ENCODE measurements around the gene ZNF615. TPM values are rescaled to one million over a fixed set of nuclear protein-coding genes. Genes with fewer than 3 reads are reported as not detected.

ZNF615 gene
- total and polyA plus RNA-seq, 2 donors (not counting 1 experiment from before 2014, with no cell fraction given), result 7.8 to 14.7 TPM

GRCh38 chr19:52022193-52022592 is 14.2 kb upstream of the ZNF615 start:
- H3K4me2 ChIP-seq (ENCODE audit: extremely low read depth, insufficient read depth, low read length), result no peak overlapping the region
- H3K36me3 ChIP-seq (ENCODE audit: control insufficient read depth, insufficient read depth, low read length), result peaks cover 19% of the 10 kb centered on the region
- peaks cover 1% of the 10 kb centered on the region for H3K4me1 ChIP-seq (ENCODE audit: control insufficient read depth, extremely low read depth, insufficient read depth, low read length)

GRCh38 chr19:52020506-52020905 is 12.5 kb upstream of the ZNF615 start:
- DNase-seq (ENCODE audit: low read depth in 2 of 2), result no peak
- peaks cover 21% of the 10 kb centered on the region for H3K36me3 ChIP-seq (ENCODE audit: control insufficient read depth, insufficient read depth, low read length)
- TF ChIP-seq CTCF (conservative IDR thresholded peaks at IDR 0.05 in 1 of 2, IDR thresholded peaks at IDR 0.05 in 1 of 2; ENCODE audit: low read depth in 1 of 2, low read length in 2 of 2) (no peak), EZH2 (IDR thresholded peaks at IDR 0.05; ENCODE audit: low read length, missing control alignments) (no peak)

More at GRCh38 chr19:52022193-52022592, 14.2 kb upstream of the ZNF615 start:
- H3K79me2 ChIP-seq (ENCODE audit: control insufficient read depth, insufficient read depth, low read length), result peaks cover 2% of the 10 kb centered on the region
- H3K27ac ChIP-seq (ENCODE audit: insufficient read depth, low read length), result no peak overlapping the region
- no peak overlapping the region for H3K9ac ChIP-seq (ENCODE audit: insufficient read depth, low read length)
- no peak overlapping the region for H3K4me3 ChIP-seq (replicated peaks in 1 of 4; ENCODE audit: control extremely low read depth in 1 of 4, insufficient read depth in 1 of 4, low read depth in 3 of 4, low read length in 4 of 4)
- no peaks in the 10 kb centered on the region for H3K9me3 ChIP-seq (ENCODE audit: control insufficient read depth, insufficient read depth, low read depth, low read length)
- no peak overlapping the region for H2AFZ ChIP-seq (ENCODE audit: low read length)
- no peaks in the 10 kb centered on the region for H3K27me3 ChIP-seq (ENCODE audit: control insufficient read depth, insufficient read depth, low read length)
- no peaks in the 10 kb centered on the region for H4K20me1 ChIP-seq (ENCODE audit: control insufficient read depth, extremely low read depth, insufficient read depth, low read length)
- TF ChIP-seq EZH2 (IDR thresholded peaks at IDR 0.05; ENCODE audit: low read length, missing control alignments), result no peak
- TF ChIP-seq CTCF (conservative IDR thresholded peaks at IDR 0.05 in 1 of 2, IDR thresholded peaks at IDR 0.05 in 1 of 2; ENCODE audit: low read depth in 1 of 2, low read length in 2 of 2), result no peak
- no peak for DNase-seq (ENCODE audit: low read depth in 2 of 2)

GRCh38 chr19:52010674-52011073 is 2.7 kb upstream of the ZNF615 start:
- Histone ChIP-seq H3K4me1 (ENCODE audit: control insufficient read depth, extremely low read depth, insufficient read depth, low read length) (no peaks in the 10 kb centered on the region), H3K27ac (ENCODE audit: insufficient read depth, low read length) (no peak overlapping the region), H3K9ac (ENCODE audit: insufficient read depth, low read length) (no peak overlapping the region), H3K4me2 (ENCODE audit: extremely low read depth, insufficient read depth, low read length) (no peak overlapping the region), H3K79me2 (ENCODE audit: control insufficient read depth, insufficient read depth, low read length) (no peaks in the 10 kb centered on the region), H4K20me1 (ENCODE audit: control insufficient read depth, extremely low read depth, insufficient read depth, low read length) (no peaks in the 10 kb centered on the region), H2AFZ (ENCODE audit: low read length) (no peak overlapping the region), H3K27me3 (ENCODE audit: control insufficient read depth, insufficient read depth, low read length) (no peaks in the 10 kb centered on the region), H3K4me3 (replicated peaks in 1 of 4; ENCODE audit: control extremely low read depth in 1 of 4, insufficient read depth in 1 of 4, low read depth in 3 of 4, low read length in 4 of 4) (no peak overlapping the region), H3K36me3 (ENCODE audit: control insufficient read depth, insufficient read depth, low read length) (no peaks in the 10 kb centered on the region), H3K9me3 (ENCODE audit: control insufficient read depth, insufficient read depth, low read depth, low read length) (no peaks in the 10 kb centered on the region)
- DNase-seq (ENCODE audit: low read depth in 2 of 2), result no peak
- TF ChIP-seq CTCF (conservative IDR thresholded peaks at IDR 0.05 in 1 of 2, IDR thresholded peaks at IDR 0.05 in 1 of 2; ENCODE audit: low read depth in 1 of 2, low read length in 2 of 2) (no peak), EZH2 (IDR thresholded peaks at IDR 0.05; ENCODE audit: low read length, missing control alignments) (no peak)

More at GRCh38 chr19:52020506-52020905, 12.5 kb upstream of the ZNF615 start:
- Histone ChIP-seq H3K27me3 (ENCODE audit: control insufficient read depth, insufficient read depth, low read length) (no peaks in the 10 kb centered on the region), H3K4me2 (ENCODE audit: extremely low read depth, insufficient read depth, low read length) (no peak overlapping the region), H3K79me2 (ENCODE audit: control insufficient read depth, insufficient read depth, low read length) (no peaks in the 10 kb centered on the region), H3K27ac (ENCODE audit: insufficient read depth, low read length) (no peak overlapping the region), H3K4me3 (replicated peaks in 1 of 4; ENCODE audit: control extremely low read depth in 1 of 4, insufficient read depth in 1 of 4, low read depth in 3 of 4, low read length in 4 of 4) (no peak overlapping the region), H3K4me1 (ENCODE audit: control insufficient read depth, extremely low read depth, insufficient read depth, low read length) (no peaks in the 10 kb centered on the region), H2AFZ (ENCODE audit: low read length) (no peak overlapping the region), H3K9ac (ENCODE audit: insufficient read depth, low read length) (no peak overlapping the region), H4K20me1 (ENCODE audit: control insufficient read depth, extremely low read depth, insufficient read depth, low read length) (no peaks in the 10 kb centered on the region), H3K9me3 (ENCODE audit: control insufficient read depth, insufficient read depth, low read depth, low read length) (no peaks in the 10 kb centered on the region)
